Sigmoid colon (tissue), 7 donors: ENCODE data around the gene CNTN5. TPM values are rescaled to one million over a fixed set of nuclear protein-coding genes. Genes with fewer than 3 reads are reported as not detected.

Experiments used
- DNase-seq: peaks from one replicate; pipeline ENCODE4 v3.0.0-alpha.2; 2019
- H3K27ac ChIP-seq, 4 donors: fragments of 200-600 bp; sonication (generic); one replicate each; pipeline ENCODE4 v1.5.1; 2016 to 2019; ENCODE audit warnings: mild to moderate bottlenecking in 1 of 4
- H3K27me3 ChIP-seq, 3 donors: fragments of 200-600 bp; sonication (generic); one replicate each; pipeline ENCODE4 v1.5.1; 2019; ENCODE audit warnings: mild to moderate bottlenecking in 1 of 3
- H3K36me3 ChIP-seq, 4 donors: fragments of 200-600 bp; sonication (generic); one replicate each; pipeline ENCODE4 v1.5.1; 2016 to 2019
- H3K4me1 ChIP-seq, 4 donors: fragments of 200-600 bp; sonication (generic); one replicate each; pipeline ENCODE4 v1.5.1; 2017 to 2019
- H3K4me3 ChIP-seq, 4 donors: fragments of 200-600 bp; sonication (generic); one replicate each; pipeline ENCODE4 v1.5.1; 2017 to 2019; ENCODE audit warnings: mild to moderate bottlenecking in 2 of 4, moderate library complexity in 1 of 4
- H3K9me3 ChIP-seq, 4 donors: fragments of 200-600 bp in 3 of 4; sonication (generic) in 3 of 4; one replicate each; pipeline versions ENCODE4 v1.5.1 to v1.6.1; 2013 to 2019
- EP300 ChIP-seq, 4 donors: sonication (generic); formaldehyde crosslinking; IDR thresholded peaks; one replicate each; pipeline ENCODE4 v1.6.1; 2017; ENCODE audit warnings: antibody characterized with exemption in 4 of 4
- POLR2A ChIP-seq, 2 donors: fragments of 450-650 bp; IDR thresholded peaks; one replicate each; pipeline ENCODE4 v1.6.1; 2016; ENCODE audit warnings: antibody characterized with exemption in 2 of 2, mild to moderate bottlenecking in 2 of 2, moderate library complexity in 2 of 2
- POLR2AphosphoS5 ChIP-seq, 4 donors: sonication (generic); formaldehyde crosslinking; IDR thresholded peaks; one replicate each; pipeline ENCODE4 v1.6.1; 2017; ENCODE audit warnings: antibody characterized with exemption in 4 of 4
- WGBS, 2 donors: extraction: QIAGEN DNeasy Blood & Tissue Kit; methylation state at CpG; one replicate each; pipeline ENCODE4 v1.1.7; 2013; 5-methylcytosine and 5-hydroxymethylcytosine counted together
- intact Hi-C: fragments of 100-400 bp; cut with DNase I; formaldehyde crosslinking; loops from one replicate; pipeline ENCODE4 v1.15.1; 2023
- polyA plus RNA-seq, 3 donors: library from polyadenylated mRNA; stranded (reverse); fragments of 200-250 nt; gene quantifications; one replicate each; pipeline ENCODE4 v1.2.3, GENCODE V29; 2013
- total RNA-seq, 4 donors: library from RNA; depleted of rRNA; stranded (reverse); fragments of >200 nt; gene quantifications; one replicate each; pipeline ENCODE4 v1.1.0, GENCODE V29; 2016
- TF ChIP-seq, protein P1 (sequence below), 4 experiments: fragments of 450-650 bp in 3 of 4; fragments of 200-600 bp in 1 of 4; IDR thresholded peaks; one replicate each; pipeline ENCODE4 v1.5.1; 2016 to 2019; ENCODE audit warnings: antibody characterized with exemption in 4 of 4, mild to moderate bottlenecking in 3 of 4, moderate library complexity in 2 of 4
- donor health status: healthy with polysubstance abuse.
- donor health status: Bipolar disorder and iron deficiency.
- donor health status: healthy.

CNTN5 gene
- total and polyA plus RNA-seq, 7 donors = 0.13 to 0.36 (median 0.16) TPM; not detected in 2

DNA sequence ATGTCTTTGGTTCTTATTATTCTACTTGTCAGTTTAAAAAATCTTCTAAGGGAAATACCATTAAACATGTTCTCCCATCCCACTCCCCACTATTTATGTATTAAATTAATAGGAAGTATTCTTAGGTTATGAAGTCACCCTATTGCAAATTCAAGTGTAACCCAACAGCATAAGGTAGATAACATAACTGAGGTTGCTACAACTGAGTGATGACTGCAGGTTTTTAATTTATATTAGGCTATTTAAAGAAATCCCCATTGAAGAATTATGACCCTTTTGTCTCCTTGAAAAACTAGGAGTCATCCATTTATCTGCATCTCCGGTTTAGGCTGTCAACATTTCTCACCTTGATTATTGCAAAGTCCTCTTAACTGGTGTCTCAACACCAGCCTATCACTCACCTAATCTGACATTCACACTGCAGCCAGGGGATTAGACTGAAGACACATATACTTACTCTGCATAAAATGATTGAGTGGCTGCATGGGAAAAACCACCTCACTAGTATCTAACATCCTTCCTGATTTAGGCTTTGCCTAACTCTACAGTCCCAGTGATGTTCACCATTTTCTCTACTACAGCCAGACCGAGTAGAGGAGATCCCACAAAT, 649.4 kb downstream of the CNTN5 start:
- no peak for TF ChIP-seq EP300 (IDR thresholded peaks at IDR 0.05)
- no peak for TF ChIP-seq POLR2AphosphoS5 (IDR thresholded peaks at IDR 0.05)
- no peak for TF ChIP-seq POLR2A (IDR thresholded peaks at IDR 0.05)
- TF ChIP-seq, protein P1, sequence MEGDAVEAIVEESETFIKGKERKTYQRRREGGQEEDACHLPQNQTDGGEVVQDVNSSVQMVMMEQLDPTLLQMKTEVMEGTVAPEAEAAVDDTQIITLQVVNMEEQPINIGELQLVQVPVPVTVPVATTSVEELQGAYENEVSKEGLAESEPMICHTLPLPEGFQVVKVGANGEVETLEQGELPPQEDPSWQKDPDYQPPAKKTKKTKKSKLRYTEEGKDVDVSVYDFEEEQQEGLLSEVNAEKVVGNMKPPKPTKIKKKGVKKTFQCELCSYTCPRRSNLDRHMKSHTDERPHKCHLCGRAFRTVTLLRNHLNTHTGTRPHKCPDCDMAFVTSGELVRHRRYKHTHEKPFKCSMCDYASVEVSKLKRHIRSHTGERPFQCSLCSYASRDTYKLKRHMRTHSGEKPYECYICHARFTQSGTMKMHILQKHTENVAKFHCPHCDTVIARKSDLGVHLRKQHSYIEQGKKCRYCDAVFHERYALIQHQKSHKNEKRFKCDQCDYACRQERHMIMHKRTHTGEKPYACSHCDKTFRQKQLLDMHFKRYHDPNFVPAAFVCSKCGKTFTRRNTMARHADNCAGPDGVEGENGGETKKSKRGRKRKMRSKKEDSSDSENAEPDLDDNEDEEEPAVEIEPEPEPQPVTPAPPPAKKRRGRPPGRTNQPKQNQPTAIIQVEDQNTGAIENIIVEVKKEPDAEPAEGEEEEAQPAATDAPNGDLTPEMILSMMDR (IDR thresholded peaks at IDR 0.05) = no peak
- H3K4me3 ChIP-seq = no peak overlapping the region
- DNase-seq = no peak
- H3K36me3 ChIP-seq = no peaks in the 10 kb centered on the region
- H3K4me1 ChIP-seq = no peaks in the 10 kb centered on the region
- no peak overlapping the region for H3K27ac ChIP-seq
- no peaks in the 10 kb centered on the region for H3K27me3 ChIP-seq
- 75 to 89% methylated on average over 2 of the region's 2 CpGs for WGBS, 2 donors
- intact Hi-C loops = no loop called here
- H3K9me3 ChIP-seq = no peaks in the 10 kb centered on the region

DNA sequence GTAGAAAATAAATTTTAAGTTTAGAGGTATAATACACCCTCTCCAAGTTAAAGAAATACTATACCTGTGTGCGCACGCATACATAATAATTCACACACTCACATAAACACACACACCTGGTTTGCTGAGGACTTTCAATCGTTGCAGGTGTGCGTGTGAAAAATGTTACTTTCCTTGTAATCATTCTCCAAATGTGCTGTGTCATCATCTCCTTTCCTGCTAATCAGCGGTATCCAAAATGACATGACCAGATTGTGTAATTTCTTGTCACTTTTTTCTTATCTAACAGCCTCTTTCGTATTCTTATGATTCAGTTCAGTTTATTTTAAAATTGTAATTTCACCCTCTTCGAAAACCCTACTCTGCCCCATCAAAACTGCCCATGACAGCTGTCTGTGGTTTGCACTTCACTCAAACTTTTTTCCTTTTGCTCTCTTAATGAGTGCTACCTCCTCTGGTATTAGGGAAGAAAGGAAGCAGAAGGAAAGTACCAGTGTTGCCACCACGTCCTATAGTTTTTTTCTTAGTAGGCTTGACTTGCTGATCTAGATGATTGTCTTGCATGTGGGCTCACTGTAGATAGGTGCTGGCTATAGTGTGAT, 651.2 kb downstream of the CNTN5 start:
- no peaks in the 10 kb centered on the region for H3K36me3 ChIP-seq
- WGBS, 2 donors = 84 to 89% methylated on average over 8 of the region's 8 CpGs
- TF ChIP-seq POLR2A (IDR thresholded peaks at IDR 0.05) (no peak), POLR2AphosphoS5 (IDR thresholded peaks at IDR 0.05) (no peak), EP300 (IDR thresholded peaks at IDR 0.05) (no peak)
- TF ChIP-seq, protein P1 (IDR thresholded peaks at IDR 0.05) = no peak
- no peak overlapping the region for H3K27ac ChIP-seq
- no peaks in the 10 kb centered on the region for H3K27me3 ChIP-seq
- no peak for DNase-seq
- intact Hi-C loops = no loop called here
- H3K4me3 ChIP-seq = no peak overlapping the region
- H3K9me3 ChIP-seq = no peaks in the 10 kb centered on the region
- H3K4me1 ChIP-seq = no peaks in the 10 kb centered on the region

DNA sequence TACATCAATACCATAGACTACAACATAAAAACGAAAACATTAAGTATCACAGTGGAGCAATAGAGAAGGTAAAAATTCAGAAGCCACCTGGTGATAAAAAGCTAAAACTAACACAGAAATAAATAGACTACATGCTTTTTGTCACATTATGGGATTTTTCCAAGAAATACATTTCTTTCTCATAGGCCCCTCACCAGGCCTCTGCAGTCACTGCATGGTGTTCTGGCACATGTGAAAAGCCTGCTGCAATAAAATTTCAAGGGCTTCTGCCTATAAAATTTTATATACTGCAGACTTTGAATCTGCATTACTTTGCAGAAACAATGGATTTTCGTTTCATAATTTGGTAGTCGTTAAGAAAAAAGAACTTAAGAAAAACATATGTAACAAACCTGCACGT, 655.5 kb downstream of the CNTN5 start:
- H3K4me3 ChIP-seq = no peak overlapping the region
- intact Hi-C loops = no loop called here
- DNase-seq = no peak
- no peaks in the 10 kb centered on the region for H3K9me3 ChIP-seq
- no peaks in the 10 kb centered on the region for H3K36me3 ChIP-seq
- no peaks in the 10 kb centered on the region for H3K27me3 ChIP-seq
- no peak overlapping the region for H3K27ac ChIP-seq
- H3K4me1 ChIP-seq = no peaks in the 10 kb centered on the region
- TF ChIP-seq POLR2AphosphoS5 (IDR thresholded peaks at IDR 0.05) = no peak
- no peak for TF ChIP-seq POLR2A (IDR thresholded peaks at IDR 0.05)
- TF ChIP-seq, protein P1 (IDR thresholded peaks at IDR 0.05) = no peak
- TF ChIP-seq EP300 (IDR thresholded peaks at IDR 0.05) = no peak
- 13 to 49% methylated on average over 4 of the region's 4 CpGs for WGBS, 2 donors

- Histone ChIP-seq H3K4me1 (no peaks in the 10 kb centered on the region), H3K27me3 (no peaks in the 10 kb centered on the region), H3K27ac (no peak overlapping the region), H3K36me3 (no peaks in the 10 kb centered on the region), H3K4me3 (no peak overlapping the region), H3K9me3 (no peaks in the 10 kb centered on the region)
- TF ChIP-seq POLR2AphosphoS5 (IDR thresholded peaks at IDR 0.05) (no peak), POLR2A (IDR thresholded peaks at IDR 0.05) (no peak), EP300 (IDR thresholded peaks at IDR 0.05) (no peak)
- TF ChIP-seq, protein P1 (IDR thresholded peaks at IDR 0.05) = no peak
- no peak for DNase-seq
- intact Hi-C loops = no loop called here
- 83 to 94% methylated on average over 1 of the region's 1 CpG for WGBS, 2 donors
Measured at GRCh38 chr11:99682171-99682570, 661.4 kb downstream of the CNTN5 start.
